Parathyroid adenoma (tissue), 2 donors: Measurements from ENCODE around the gene SELENOH.
A peak's percentile ranks its signal among the peaks of the same experiment; 100 is the strongest.

Source experiments
- H2AFZ ChIP-seq: fragments of 300-600 bp; sonication (generic); one replicate; pipeline ENCODE4 v1.7.0; 2017; ENCODE audit warnings: antibody characterized with exemption, mild to moderate bottlenecking
- H3K27ac ChIP-seq: fragments of 300-600 bp; sonication (generic); one replicate; pipeline ENCODE4 v1.7.0; 2017
- H3K27me3 ChIP-seq: fragments of 300-600 bp; sonication (generic); one replicate; pipeline ENCODE4 v1.7.0; 2017; ENCODE audit warnings: low read length; ENCODE audit not compliant: control insufficient read depth, insufficient read depth
- H3K36me3 ChIP-seq: fragments of 300-600 bp; sonication (generic); one replicate; pipeline ENCODE4 v1.7.0; 2017; ENCODE audit warnings: low read length; ENCODE audit not compliant: control insufficient read depth, insufficient read depth
- H3K4me1 ChIP-seq: fragments of 300-600 bp; sonication (generic); one replicate; pipeline ENCODE4 v1.7.0; 2017; ENCODE audit warnings: control low read depth
- H3K4me2 ChIP-seq: fragments of 300-600 bp; sonication (generic); one replicate; pipeline ENCODE4 v1.7.0; 2017; ENCODE audit warnings: low read length
- H3K4me3 ChIP-seq: fragments of 300-600 bp; sonication (generic); one replicate; pipeline ENCODE4 v1.7.0; 2017; ENCODE audit warnings: low read depth, low read length
- H3K79me2 ChIP-seq: fragments of 300-600 bp; sonication (generic); one replicate; pipeline ENCODE4 v1.7.0; 2017; ENCODE audit warnings: control low read depth
- H3K9ac ChIP-seq: fragments of 300-600 bp; sonication (generic); one replicate; pipeline ENCODE4 v1.7.0; 2017; ENCODE audit warnings: mild to moderate bottlenecking
- H3K9me3 ChIP-seq: fragments of 300-600 bp; sonication (generic); one replicate; pipeline ENCODE4 v1.7.0; 2017; ENCODE audit warnings: low read length; ENCODE audit not compliant: control insufficient read depth
- CTCF ChIP-seq: fragments of 300-600 bp; sonication (generic); IDR thresholded peaks from one replicate; pipeline ENCODE4 v1.7.0; 2017; ENCODE audit warnings: antibody characterized with exemption, mild to moderate bottlenecking
- donor health status: primary hyperparathyroidism.

Gene SELENOH

GRCh38 chr11:57777969-57778317 is 36.7 kb downstream of the SELENOH start:
- Histone ChIP-seq H3K4me1 (peaks cover 48% of the 10 kb centered on the region), H3K79me2 (peaks cover 18% of the 10 kb centered on the region), H2AFZ (no peak overlapping the region), H3K9ac (no peak overlapping the region), H3K4me2 (peak overlapping the region; percentile 75), H3K27ac (peak overlapping the region; percentile 87), H3K9me3 (no peaks in the 10 kb centered on the region), H3K4me3 (peak overlapping the region; percentile 43), H3K36me3 (no peaks in the 10 kb centered on the region), H3K27me3 (no peaks in the 10 kb centered on the region)
- TF ChIP-seq CTCF = no peak

GRCh38 chr11:57778318-57779037 is 37.2 kb downstream of the SELENOH start:
- peaks cover 48% of the 10 kb centered on the region for H3K4me1 ChIP-seq

GRCh38 chr11:57779276-57779675 is 38.0 kb downstream of the SELENOH start:
- peaks cover 48% of the 10 kb centered on the region for H3K4me1 ChIP-seq
- H2AFZ ChIP-seq = no peak overlapping the region
- no peaks in the 10 kb centered on the region for H3K36me3 ChIP-seq
- peak overlapping the region; percentile 87 for H3K27ac ChIP-seq
- no peaks in the 10 kb centered on the region for H3K9me3 ChIP-seq
- H3K4me2 ChIP-seq = peak overlapping the region; percentile 43
- H3K79me2 ChIP-seq = peaks cover 16% of the 10 kb centered on the region
- no peak for TF ChIP-seq CTCF
- no peak overlapping the region for H3K9ac ChIP-seq
- H3K27me3 ChIP-seq = no peaks in the 10 kb centered on the region
- H3K4me3 ChIP-seq = peak overlapping the region; percentile 43

More at GRCh38 chr11:57778318-57779037, 37.2 kb downstream of the SELENOH start:
- Histone ChIP-seq H3K79me2 (peaks cover 20% of the 10 kb centered on the region), H3K4me2 (peak overlapping the region; percentile 75), H2AFZ (no peak overlapping the region), H3K9me3 (no peaks in the 10 kb centered on the region), H3K9ac (no peak overlapping the region), H3K36me3 (no peaks in the 10 kb centered on the region), H3K27me3 (no peaks in the 10 kb centered on the region), H3K4me3 (peak overlapping the region; percentile 43), H3K27ac (peak overlapping the region; percentile 87)
- TF ChIP-seq CTCF = no peak

GRCh38 chr11:57781529-57781943 is 40.2 kb downstream of the SELENOH start:
- Histone ChIP-seq H3K36me3 (no peaks in the 10 kb centered on the region), H3K4me1 (peaks cover 44% of the 10 kb centered on the region), H3K27ac (peak overlapping the region; percentile 87), H3K4me3 (peak overlapping the region; percentile 34), H3K27me3 (no peaks in the 10 kb centered on the region), H3K4me2 (peak overlapping the region; percentile 57), H3K9me3 (no peaks in the 10 kb centered on the region), H2AFZ (no peak overlapping the region), H3K9ac (no peak overlapping the region), H3K79me2 (peaks cover 25% of the 10 kb centered on the region)
- no peak for TF ChIP-seq CTCF

GRCh38 chr11:57785072-57785471 is 43.8 kb downstream of the SELENOH start:
- H3K27ac ChIP-seq = no peak overlapping the region
- H2AFZ ChIP-seq = no peak overlapping the region
- H3K9ac ChIP-seq = no peak overlapping the region
- H3K9me3 ChIP-seq = no peaks in the 10 kb centered on the region
- no peak overlapping the region for H3K4me2 ChIP-seq
- no peaks in the 10 kb centered on the region for H3K36me3 ChIP-seq
- peaks cover 21% of the 10 kb centered on the region for H3K4me1 ChIP-seq
- H3K27me3 ChIP-seq = no peaks in the 10 kb centered on the region
- H3K4me3 ChIP-seq = no peak overlapping the region
- TF ChIP-seq CTCF = no peak
- H3K79me2 ChIP-seq = peaks cover 40% of the 10 kb centered on the region
